Ovary (tissue), 9 donors: ENCODE measurements around the gene RNF34. TPM values are rescaled to one million over a fixed set of nuclear protein-coding genes. Genes with fewer than 3 reads are reported as not detected.

Experiments used
- DNase-seq, 5 donors: peaks; one replicate each; pipeline ENCODE4 v3.0.0-alpha.2; 2019 to 2020
- H3K27ac ChIP-seq, 2 donors: fragments of 200-600 bp; one replicate each; pipeline versions ENCODE4 v1.5.1 to v1.8.0; 2019 to 2022
- H3K27me3 ChIP-seq: fragments of 200-600 bp; one replicate; pipeline ENCODE4 v1.8.0; 2022
- H3K36me3 ChIP-seq: fragments of 200-600 bp; sonication (generic); one replicate; pipeline ENCODE4 v1.5.1; 2019
- H3K4me1 ChIP-seq: one replicate; pipeline ENCODE4 v1.8.1; 2013; ENCODE audit warnings: mild to moderate bottlenecking, moderate library complexity; ENCODE audit not compliant: insufficient read depth
- H3K4me3 ChIP-seq: fragments of 200-600 bp; sonication (generic); one replicate; pipeline ENCODE4 v1.5.1; 2017
- H3K9me3 ChIP-seq, 2 donors: fragments of 200-600 bp in 1 of 2; sonication (generic) in 1 of 2; one replicate each; pipeline versions ENCODE4 v1.5.1 to v1.8.1; 2013 to 2019; ENCODE audit warnings: mild to moderate bottlenecking in 1 of 2, moderate library complexity in 1 of 2
- EP300 ChIP-seq: sonication (generic); formaldehyde crosslinking; IDR thresholded peaks from one replicate; pipeline ENCODE4 v1.6.1; 2017; ENCODE audit warnings: antibody characterized with exemption
- POLR2A ChIP-seq: fragments of 450-650 bp; IDR thresholded peaks from one replicate; pipeline ENCODE4 v1.6.1; 2017; ENCODE audit warnings: antibody characterized with exemption, mild to moderate bottlenecking, moderate library complexity
- WGBS, 3 donors: extraction: QIAGEN DNeasy Blood & Tissue Kit in 1 of 3; methylation state at CpG; one replicate each; pipeline versions ENCODE4 v1.1.5 to v1.1.7; 2013 to 2017; 5-methylcytosine and 5-hydroxymethylcytosine counted together
- intact Hi-C, 4 donors: fragments of 100-400 bp; cut with DNase I; formaldehyde crosslinking; loops; one replicate each; pipeline versions ENCODE4 v1.11.0 to v1.15.1; 2022 to 2023
- polyA plus RNA-seq, 2 donors: library from polyadenylated mRNA; stranded (reverse); fragments of 200-250 nt in 1 of 2; fragments of 350-450 nt in 1 of 2; fragmentation: Illumina TruSeq in 1 of 2; extraction: RNeasy Lipid Tissue Mini Kit (QIAGEN cat#74804) in 1 of 2; gene quantifications; one replicate each; pipeline ENCODE4 v1.2.3, GENCODE V29; 2013 to 2014
- total RNA-seq, 7 donors: library from RNA; depleted of rRNA in 2 of 7; stranded (reverse); fragments of >200 nt in 2 of 7; fragmentation: NEBNext Ultra II Directional in 3 of 7; extraction: Animal tissue kit (Norgen Biotek cat#: 25700) in 3 of 7; gene quantifications; one replicate each; pipeline versions ENCODE4 v1.1.0 to v1.2.4, GENCODE V29; 2016 to 2023
- TF ChIP-seq, protein P1 (sequence below), 3 donors: fragments of 450-650 bp in 2 of 3; fragments of 200-600 bp in 1 of 3; IDR thresholded peaks; one replicate each; pipeline versions ENCODE4 v1.5.1 to v1.8.0; 2016 to 2022; ENCODE audit warnings: antibody characterized with exemption in 3 of 3, mild to moderate bottlenecking in 1 of 3
- donor health status: DM: no; HTN: no; CAD: no; lungs with moderate emphysema.
- donor health status: DM: no; HTN: no; CAD: no.
- donor health status: Bipolar disorder and iron deficiency.
- donor health status: DM: yes; HTN: yes; CAD: no.
- donor health status: DM: no; HTN: no; CAD: no.
- donor health status: DM: yes; HTN: yes; CAD: no.

Gene RNF34
- total and polyA plus RNA-seq, 9 donors = 17.3 to 39.8 (median 27.5) TPM

DNA sequence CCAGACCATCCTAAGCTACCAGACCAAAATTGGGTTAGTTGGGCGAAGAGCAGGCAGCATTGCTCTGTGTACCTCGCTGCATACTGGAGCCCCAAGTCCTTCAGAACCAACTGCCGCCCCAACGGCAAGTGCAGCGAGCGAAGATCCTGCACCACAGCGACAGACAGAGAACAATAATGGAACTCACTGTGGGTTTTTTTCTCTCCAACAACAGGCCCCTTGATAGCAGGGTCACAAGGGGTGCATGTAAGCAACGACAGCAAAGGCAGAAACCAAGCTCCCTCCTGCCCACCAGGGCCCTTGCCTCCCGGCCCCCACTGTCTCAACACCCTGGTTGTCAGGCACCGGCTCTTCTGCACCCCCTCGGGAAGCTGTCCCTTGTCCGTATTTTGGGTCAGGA is 39.0 kb downstream of the RNF34 start:
- Histone ChIP-seq H3K4me3 (no peak overlapping the region), H3K9me3 (no peaks in the 10 kb centered on the region), H3K4me1 (no peaks in the 10 kb centered on the region), H3K27ac (no peak overlapping the region), H3K27me3 (no peaks in the 10 kb centered on the region), H3K36me3 (no peaks in the 10 kb centered on the region)
- TF ChIP-seq, protein P1, sequence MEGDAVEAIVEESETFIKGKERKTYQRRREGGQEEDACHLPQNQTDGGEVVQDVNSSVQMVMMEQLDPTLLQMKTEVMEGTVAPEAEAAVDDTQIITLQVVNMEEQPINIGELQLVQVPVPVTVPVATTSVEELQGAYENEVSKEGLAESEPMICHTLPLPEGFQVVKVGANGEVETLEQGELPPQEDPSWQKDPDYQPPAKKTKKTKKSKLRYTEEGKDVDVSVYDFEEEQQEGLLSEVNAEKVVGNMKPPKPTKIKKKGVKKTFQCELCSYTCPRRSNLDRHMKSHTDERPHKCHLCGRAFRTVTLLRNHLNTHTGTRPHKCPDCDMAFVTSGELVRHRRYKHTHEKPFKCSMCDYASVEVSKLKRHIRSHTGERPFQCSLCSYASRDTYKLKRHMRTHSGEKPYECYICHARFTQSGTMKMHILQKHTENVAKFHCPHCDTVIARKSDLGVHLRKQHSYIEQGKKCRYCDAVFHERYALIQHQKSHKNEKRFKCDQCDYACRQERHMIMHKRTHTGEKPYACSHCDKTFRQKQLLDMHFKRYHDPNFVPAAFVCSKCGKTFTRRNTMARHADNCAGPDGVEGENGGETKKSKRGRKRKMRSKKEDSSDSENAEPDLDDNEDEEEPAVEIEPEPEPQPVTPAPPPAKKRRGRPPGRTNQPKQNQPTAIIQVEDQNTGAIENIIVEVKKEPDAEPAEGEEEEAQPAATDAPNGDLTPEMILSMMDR (IDR thresholded peaks at IDR 0.05) = no peak
- TF ChIP-seq POLR2A = no peak
- no peak for TF ChIP-seq EP300
- intact Hi-C loops = no loop called here
- WGBS, 3 donors = 84 to 94% (median 88%) methylated on average over 12 of the region's 12 CpGs
- no peak for DNase-seq

DNA sequence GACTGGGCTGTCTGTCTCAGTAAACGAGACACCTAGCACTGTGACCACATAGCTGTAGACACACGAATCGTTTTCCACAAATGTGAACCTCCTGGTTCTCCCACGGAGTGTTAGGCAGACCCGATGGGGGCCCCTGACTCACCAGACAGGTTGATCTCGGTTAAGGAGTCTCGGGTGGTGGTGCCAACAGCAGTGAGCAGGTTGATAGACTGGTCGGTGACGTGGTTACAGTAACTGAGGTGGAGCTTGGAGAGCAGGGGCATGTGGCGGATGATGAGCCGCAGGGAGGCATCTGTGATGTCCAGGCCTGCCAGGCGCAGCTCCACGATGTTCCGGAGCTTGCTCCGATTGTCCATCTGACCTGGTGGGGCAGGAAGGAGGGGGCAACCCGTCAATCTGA is 39.8 kb downstream of the RNF34 start:
- no peaks in the 10 kb centered on the region for H3K4me1 ChIP-seq
- WGBS, 3 donors = 90 to 95% (median 90%) methylated on average over 16 of the region's 16 CpGs
- H3K4me3 ChIP-seq = no peak overlapping the region
- H3K27ac ChIP-seq = no peak overlapping the region
- H3K9me3 ChIP-seq = no peaks in the 10 kb centered on the region
- TF ChIP-seq EP300 (no peak), POLR2A (no peak)
- TF ChIP-seq, protein P1 (IDR thresholded peaks at IDR 0.05) = no peak
- no peaks in the 10 kb centered on the region for H3K27me3 ChIP-seq
- intact Hi-C loops = loop anchor here in 1 of 4 donors (10.0 kb wide), 1 partner anchor 105 kb away; no protein-coding TSS in a partner anchor
- no peaks in the 10 kb centered on the region for H3K36me3 ChIP-seq
- DNase-seq = no peak

DNA sequence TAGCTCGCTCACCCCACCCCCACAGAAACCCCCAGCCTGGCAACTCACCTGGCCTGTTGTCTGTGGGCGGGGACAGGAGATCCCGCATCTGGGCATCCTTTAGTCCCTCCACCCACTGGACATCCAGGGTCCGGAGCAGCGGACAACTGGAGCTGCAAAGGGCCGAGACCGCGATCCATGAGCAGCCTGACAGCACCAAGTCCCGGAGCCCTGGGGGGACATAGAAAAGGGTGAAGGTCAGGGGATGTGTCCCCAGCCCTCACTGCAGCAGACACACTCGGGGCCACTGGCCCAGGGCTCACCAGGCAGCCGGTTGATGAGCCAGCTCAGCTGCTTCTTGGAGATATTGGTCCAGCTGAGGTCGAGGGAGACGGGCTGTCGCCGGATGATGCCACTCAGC is 40.9 kb downstream of the RNF34 start:
- H3K27me3 ChIP-seq = no peaks in the 10 kb centered on the region
- no peak for DNase-seq
- no peak overlapping the region for H3K4me3 ChIP-seq
- TF ChIP-seq EP300 = no peak
- H3K27ac ChIP-seq = no peak overlapping the region
- intact Hi-C loops = loop anchor here in 1 of 4 donors (10.0 kb wide), 1 partner anchor 106 kb away; no protein-coding TSS in a partner anchor
- no peaks in the 10 kb centered on the region for H3K9me3 ChIP-seq
- WGBS, 3 donors = 94 to 95% (median 95%) methylated on average over 13 to 15 of the region's 15 CpGs
- no peaks in the 10 kb centered on the region for H3K4me1 ChIP-seq
- H3K36me3 ChIP-seq = no peaks in the 10 kb centered on the region

DNA sequence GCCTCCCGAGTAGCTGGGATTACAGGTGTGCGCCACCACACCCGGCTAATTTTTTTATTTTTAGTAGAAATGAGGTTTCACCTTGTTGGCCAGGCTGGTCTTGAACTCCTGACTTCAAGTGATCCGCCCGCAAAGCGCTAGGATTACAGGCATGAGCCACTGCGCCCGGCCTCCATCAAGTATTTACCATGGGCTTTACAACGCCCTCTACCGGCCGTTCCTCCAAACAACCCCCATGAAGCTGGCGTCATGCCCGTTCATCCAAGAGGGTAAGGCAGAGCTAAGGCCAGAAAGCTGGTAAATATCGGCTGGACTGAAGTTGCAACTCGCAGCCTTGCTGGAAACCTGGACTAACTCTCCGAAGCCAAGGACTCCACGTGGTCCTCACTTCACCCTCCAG is 41.6 kb downstream of the RNF34 start:
- intact Hi-C loops = loop anchor here in 1 of 4 donors (10.0 kb wide), 1 partner anchor 107 kb away; no protein-coding TSS in a partner anchor
- Histone ChIP-seq H3K27ac (no peak overlapping the region), H3K4me3 (no peak overlapping the region), H3K27me3 (no peaks in the 10 kb centered on the region), H3K36me3 (no peaks in the 10 kb centered on the region), H3K4me1 (no peaks in the 10 kb centered on the region), H3K9me3 (no peaks in the 10 kb centered on the region)
- DNase-seq = no peak
- WGBS, 3 donors = 89% methylated on average over 16 to 17 of the region's 17 CpGs
- TF ChIP-seq, protein P1 (IDR thresholded peaks at IDR 0.05) = no peak
- TF ChIP-seq POLR2A (no peak), EP300 (no peak)

DNA sequence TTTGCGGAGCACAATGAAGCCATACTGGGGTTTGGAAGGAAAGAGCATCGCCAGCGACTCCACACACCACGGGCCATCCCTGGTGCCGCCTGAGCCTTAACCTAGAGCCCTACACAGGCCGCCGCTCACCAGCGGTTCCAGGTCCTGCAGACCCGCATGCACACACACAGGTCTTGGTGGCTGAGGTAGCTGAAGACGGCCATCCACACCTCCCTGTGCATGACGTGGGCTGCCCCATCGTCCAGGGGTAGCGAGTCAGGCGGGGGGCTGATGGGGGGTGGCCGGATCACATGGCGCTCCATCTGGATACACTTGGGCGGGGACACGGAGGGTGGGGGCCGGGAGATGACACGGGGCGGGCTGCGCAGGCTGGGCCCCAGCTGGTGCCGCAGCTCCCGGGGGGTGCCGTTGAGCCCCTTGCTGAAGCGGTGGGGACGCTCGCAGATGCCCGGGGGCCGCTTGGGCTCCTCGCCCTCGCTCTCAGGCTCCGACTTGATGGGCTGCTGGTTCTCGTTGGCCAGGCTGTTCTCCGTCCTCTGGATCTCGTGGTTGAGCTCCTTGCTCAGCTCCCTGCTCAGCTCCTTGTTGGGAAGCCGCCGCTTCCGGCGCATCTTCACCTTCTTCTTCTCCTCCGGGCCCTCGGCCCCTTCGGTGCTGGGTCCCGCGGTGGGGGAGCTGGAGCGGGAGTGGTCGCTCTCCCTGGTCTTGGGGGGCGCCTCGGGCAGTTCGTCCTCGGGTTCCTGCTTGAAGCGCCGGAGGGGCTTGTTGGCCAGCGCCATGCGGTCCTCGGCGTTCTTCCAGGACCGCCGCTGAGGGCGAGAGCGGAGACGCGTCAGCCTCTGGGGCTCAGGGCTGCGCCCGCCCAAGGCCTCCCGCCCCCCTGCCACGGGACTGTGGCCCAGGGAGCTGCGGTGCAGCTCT is 42.4 kb downstream of the RNF34 start:
- Histone ChIP-seq H3K4me3 (no peak overlapping the region), H3K27me3 (no peaks in the 10 kb centered on the region), H3K9me3 (no peaks in the 10 kb centered on the region), H3K27ac (no peak overlapping the region), H3K36me3 (no peaks in the 10 kb centered on the region), H3K4me1 (peaks cover under 1% of the 10 kb centered on the region)
- intact Hi-C loops = loop anchor here in 2 of 4 donors (2.0 to 10.0 kb wide), 2 partner anchors 29 to 107 kb away; no protein-coding TSS in a partner anchor
- TF ChIP-seq, protein P1 (IDR thresholded peaks at IDR 0.05) = no peak
- no peak for TF ChIP-seq EP300
- no peak for TF ChIP-seq POLR2A
- DNase-seq = no peak
- WGBS, 3 donors = 93 to 95% (median 94%) methylated on average over 68 of the region's 68 CpGs
